ENCODE data around the gene GPHA2.

The GPHA2 gene

DNA sequence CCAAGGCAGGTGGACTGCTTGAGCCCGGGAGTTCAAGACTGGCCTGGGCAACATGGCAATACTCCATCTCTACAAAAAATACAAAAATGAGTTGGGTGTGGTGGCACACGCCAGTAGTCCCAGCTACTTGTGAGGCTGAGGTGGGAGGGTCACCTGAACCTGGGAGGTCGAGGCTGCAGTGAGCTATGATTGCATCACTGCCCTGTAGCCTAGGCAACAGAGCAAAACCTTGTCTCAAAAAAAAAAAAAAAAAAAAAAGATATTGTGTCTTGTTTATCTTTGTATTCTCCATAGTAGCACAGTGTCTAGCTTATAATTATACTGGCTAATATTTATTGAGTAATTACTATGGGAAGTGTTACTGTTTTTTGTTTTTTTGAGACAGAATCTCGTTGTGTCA lies 15.8 kb upstream of the GPHA2 start:
- H3K4me1 ChIP-seq (ENCODE audit: control insufficient read depth, insufficient read depth, low read length), result no peaks in the 10 kb centered on the region
- no peak overlapping the region for H3K4me3 ChIP-seq (ENCODE audit: low read length)
- H3K9ac ChIP-seq (ENCODE audit: low read length), result no peak overlapping the region
- H3K27me3 ChIP-seq (ENCODE audit: control insufficient read depth, insufficient read depth, low read length), result no peaks in the 10 kb centered on the region
- H3K9me3 ChIP-seq (ENCODE audit: control insufficient read depth, low read length), result no peaks in the 10 kb centered on the region
- H3K36me3 ChIP-seq (ENCODE audit: control insufficient read depth, insufficient read depth, low read length), result no peaks in the 10 kb centered on the region

DNA sequence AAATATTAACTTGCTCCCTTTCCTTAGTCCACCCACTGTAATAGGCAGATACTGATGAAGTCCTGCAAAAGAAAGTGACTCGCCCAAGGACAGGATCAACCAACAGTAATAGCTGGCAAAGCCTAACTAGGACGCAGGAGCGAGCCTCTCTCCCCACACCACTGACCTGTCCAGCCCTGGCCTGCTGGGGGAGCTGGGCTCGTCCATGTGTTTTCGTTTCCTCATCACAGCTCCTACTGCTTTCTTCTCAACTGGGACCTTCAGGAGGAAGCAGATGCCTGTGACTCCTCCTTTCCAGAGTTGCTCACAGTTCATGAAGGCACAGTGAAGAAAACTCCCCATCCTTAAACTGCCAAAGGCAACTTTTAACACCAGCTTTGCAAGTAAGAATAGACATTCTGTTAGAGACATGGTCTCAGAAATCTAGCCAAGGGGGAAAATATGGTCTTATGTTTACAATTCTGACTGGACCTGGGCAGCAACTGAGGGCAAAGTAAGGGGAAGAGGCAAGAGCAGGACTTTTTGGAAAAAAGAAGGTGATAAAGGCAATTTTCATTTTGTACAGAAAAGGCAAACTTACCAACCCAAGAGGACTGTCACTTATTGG lies 11.6 kb upstream of the GPHA2 start:
- Histone ChIP-seq H3K9me3 (ENCODE audit: control insufficient read depth, low read length) (no peaks in the 10 kb centered on the region), H3K36me3 (ENCODE audit: control insufficient read depth, insufficient read depth, low read length) (no peaks in the 10 kb centered on the region), H3K4me1 (ENCODE audit: control insufficient read depth, insufficient read depth, low read length) (no peaks in the 10 kb centered on the region), H3K9ac (ENCODE audit: low read length) (no peak overlapping the region), H3K4me3 (ENCODE audit: low read length) (no peak overlapping the region), H3K27me3 (ENCODE audit: control insufficient read depth, insufficient read depth, low read length) (no peaks in the 10 kb centered on the region)

DNA sequence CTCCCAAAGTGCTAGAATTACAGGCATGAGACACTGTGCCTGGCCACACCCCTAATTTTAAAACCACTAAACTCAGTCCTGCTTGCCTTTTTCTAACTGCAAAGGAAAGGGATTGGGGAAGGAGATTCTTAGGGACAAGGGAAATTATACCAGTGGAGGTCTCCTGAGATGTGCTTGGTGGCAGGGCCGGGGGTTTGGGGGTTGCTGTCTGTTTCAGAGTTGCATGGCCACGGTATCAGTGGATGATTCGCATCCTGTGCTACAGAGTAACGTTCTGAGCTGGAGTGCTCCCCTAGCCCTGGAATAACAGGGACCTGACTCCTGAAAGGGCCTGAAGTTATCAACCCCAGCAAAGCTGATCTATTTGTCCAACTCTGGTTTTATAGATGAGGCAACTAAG lies 846 bp upstream of the GPHA2 start:
- peaks cover 3% of the 10 kb centered on the region for H3K27me3 ChIP-seq (ENCODE audit: control insufficient read depth, insufficient read depth, low read length)
- no peaks in the 10 kb centered on the region for H3K4me1 ChIP-seq (ENCODE audit: control insufficient read depth, insufficient read depth, low read length)
- H3K36me3 ChIP-seq (ENCODE audit: control insufficient read depth, insufficient read depth, low read length), result peaks cover 7% of the 10 kb centered on the region
- no peaks in the 10 kb centered on the region for H3K9me3 ChIP-seq (ENCODE audit: control insufficient read depth, low read length)
- H3K9ac ChIP-seq (ENCODE audit: low read length), result no peak overlapping the region
- no peak overlapping the region for H3K4me3 ChIP-seq (ENCODE audit: low read length)

DNA sequence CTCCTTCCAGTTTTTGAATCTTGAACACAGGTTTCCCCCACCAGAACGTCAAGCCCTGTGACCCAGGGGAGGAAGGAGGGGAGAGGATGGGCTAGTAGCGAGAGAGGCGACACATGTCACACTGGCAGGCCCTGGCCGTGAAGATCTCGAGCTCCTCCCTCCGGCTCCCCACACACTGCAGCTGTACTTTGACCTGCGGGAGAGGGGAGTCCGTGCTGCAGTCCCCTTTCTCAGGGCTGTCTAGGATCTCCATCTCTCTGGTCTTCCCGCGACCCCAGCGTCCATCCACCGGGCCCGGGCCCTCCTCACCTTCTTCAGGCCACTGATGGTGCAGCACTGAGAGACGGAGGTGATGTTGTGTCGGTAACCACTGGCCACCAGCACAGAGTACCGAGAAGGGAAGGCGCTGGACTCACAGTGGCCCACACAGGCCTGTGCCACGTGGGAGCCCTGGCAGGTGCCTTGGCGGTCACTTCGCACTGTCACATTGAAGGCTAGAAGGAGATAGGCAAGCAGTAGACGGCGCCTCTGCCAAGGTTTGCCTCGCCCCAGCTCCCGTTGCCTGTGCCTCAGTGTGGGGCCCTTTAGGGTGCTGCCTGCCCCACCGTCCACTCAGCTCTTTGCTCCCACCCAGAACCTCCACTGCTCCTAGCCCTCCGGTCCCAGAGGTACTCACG lies 873 bp downstream of the GPHA2 start:
- no peak overlapping the region for H3K9ac ChIP-seq (ENCODE audit: low read length)
- no peaks in the 10 kb centered on the region for H3K4me1 ChIP-seq (ENCODE audit: control insufficient read depth, insufficient read depth, low read length)
- peaks cover 7% of the 10 kb centered on the region for H3K36me3 ChIP-seq (ENCODE audit: control insufficient read depth, insufficient read depth, low read length)
- H3K4me3 ChIP-seq (ENCODE audit: low read length), result no peak overlapping the region
- H3K9me3 ChIP-seq (ENCODE audit: control insufficient read depth, low read length), result no peaks in the 10 kb centered on the region
- H3K27me3 ChIP-seq (ENCODE audit: control insufficient read depth, insufficient read depth, low read length), result peaks cover 3% of the 10 kb centered on the region

DNA sequence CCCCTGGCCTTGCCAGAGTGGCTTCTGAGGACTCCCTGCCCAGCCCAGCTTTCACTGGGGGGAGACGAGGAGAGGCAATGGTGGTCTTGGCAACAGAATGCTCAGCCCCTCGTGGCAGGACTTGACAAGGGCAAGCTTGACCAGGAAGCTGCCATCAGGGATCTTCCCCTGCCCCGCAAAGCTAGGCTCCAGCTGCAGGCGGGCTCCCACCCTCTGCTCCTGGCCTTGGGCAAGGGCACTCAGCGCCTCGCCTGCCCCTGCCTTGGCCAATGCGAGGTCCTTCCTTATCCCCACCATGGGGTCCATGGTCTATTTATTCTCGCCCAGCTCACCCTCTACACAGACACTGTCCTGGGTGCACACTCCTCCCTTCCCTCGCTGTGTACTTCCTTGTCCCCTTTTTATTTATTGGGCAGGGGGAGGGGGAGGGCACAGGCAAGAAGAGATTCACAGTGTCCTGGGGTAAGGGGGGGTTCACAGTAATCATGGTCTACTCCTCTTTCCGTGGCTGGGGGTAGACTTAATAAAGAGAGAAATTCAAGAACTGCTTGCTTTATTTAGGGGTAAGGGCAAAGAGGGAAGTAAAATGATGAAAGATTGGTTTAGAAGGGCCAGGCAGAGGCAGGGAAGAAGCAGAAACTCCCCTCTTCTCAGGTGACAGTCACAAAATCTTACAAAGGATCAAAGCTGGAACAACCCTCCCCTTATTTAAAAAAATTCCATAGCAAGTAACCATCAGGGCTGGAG lies 1.6 kb downstream of the GPHA2 start:
- Histone ChIP-seq H3K36me3 (ENCODE audit: control insufficient read depth, insufficient read depth, low read length) (peaks cover 7% of the 10 kb centered on the region), H3K4me3 (ENCODE audit: low read length) (no peak overlapping the region), H3K9ac (ENCODE audit: low read length) (no peak overlapping the region), H3K27me3 (ENCODE audit: control insufficient read depth, insufficient read depth, low read length) (no peaks in the 10 kb centered on the region), H3K4me1 (ENCODE audit: control insufficient read depth, insufficient read depth, low read length) (no peaks in the 10 kb centered on the region), H3K9me3 (ENCODE audit: control insufficient read depth, low read length) (no peaks in the 10 kb centered on the region)

DNA sequence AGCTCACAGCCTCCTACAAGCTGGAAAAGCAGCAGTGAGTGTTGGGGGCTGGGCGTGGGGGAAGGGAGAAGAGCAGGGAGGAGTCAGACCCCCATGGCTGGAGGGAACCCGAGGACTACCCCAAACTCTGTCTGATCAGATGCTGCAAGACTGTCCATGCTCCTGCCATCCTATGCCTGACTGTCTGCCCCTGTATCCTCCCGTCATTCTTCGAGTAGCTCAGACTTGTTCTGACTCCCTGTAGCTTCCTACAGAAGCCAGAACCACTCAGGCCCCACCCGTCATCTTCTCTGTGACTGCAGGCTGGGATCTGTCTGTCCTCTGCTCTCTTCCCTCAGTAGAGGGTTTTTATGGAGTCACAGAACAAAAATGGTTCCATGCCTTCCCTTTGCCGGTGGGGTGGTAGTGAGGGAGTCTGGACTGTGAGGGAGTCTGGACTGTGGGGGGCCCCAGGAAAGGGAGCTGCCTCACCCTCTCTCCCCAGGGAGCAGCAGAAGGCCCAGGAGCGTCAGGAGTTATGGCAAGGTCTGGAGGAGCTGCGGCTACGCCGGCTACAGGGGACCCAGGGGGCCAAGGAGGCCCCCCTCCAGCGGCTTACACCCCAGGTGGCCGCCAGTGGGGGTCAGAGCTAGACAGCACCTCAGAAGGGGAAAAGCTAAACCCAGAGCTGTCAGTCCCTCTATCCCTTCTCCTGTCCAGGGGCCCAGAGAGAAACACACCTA lies 2.3 kb downstream of the GPHA2 start:
- H3K4me3 ChIP-seq (ENCODE audit: low read length), result no peak overlapping the region
- no peaks in the 10 kb centered on the region for H3K27me3 ChIP-seq (ENCODE audit: control insufficient read depth, insufficient read depth, low read length)
- no peaks in the 10 kb centered on the region for H3K4me1 ChIP-seq (ENCODE audit: control insufficient read depth, insufficient read depth, low read length)
- no peak overlapping the region for H3K9ac ChIP-seq (ENCODE audit: low read length)
- H3K9me3 ChIP-seq (ENCODE audit: control insufficient read depth, low read length), result no peaks in the 10 kb centered on the region
- peaks cover 7% of the 10 kb centered on the region for H3K36me3 ChIP-seq (ENCODE audit: control insufficient read depth, insufficient read depth, low read length)

DNA sequence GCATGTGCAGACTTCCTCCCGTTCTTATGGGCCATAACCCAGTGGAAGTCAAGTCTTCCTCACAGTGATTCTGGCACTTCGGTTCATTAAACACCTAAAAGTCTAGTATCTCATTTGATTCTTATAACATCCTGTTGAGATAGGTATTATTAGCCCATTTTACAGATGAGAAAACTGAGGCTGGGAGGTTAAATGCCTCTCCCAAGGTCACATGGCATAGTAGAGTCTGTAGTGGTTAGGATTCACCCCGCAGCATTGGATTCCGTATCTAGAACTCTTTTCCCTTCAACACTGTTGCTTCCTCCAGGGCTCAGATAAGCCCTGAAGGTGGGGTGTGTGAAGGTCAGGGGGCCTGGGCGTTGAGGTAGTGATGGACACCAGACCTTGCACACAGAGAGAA lies 3.4 kb downstream of the GPHA2 start:
- peaks cover 7% of the 10 kb centered on the region for H3K36me3 ChIP-seq (ENCODE audit: control insufficient read depth, insufficient read depth, low read length)
- H3K9me3 ChIP-seq (ENCODE audit: control insufficient read depth, low read length), result no peaks in the 10 kb centered on the region
- H3K4me1 ChIP-seq (ENCODE audit: control insufficient read depth, insufficient read depth, low read length), result no peaks in the 10 kb centered on the region
- H3K27me3 ChIP-seq (ENCODE audit: control insufficient read depth, insufficient read depth, low read length), result no peaks in the 10 kb centered on the region
- no peak overlapping the region for H3K9ac ChIP-seq (ENCODE audit: low read length)
- no peak overlapping the region for H3K4me3 ChIP-seq (ENCODE audit: low read length)

DNA sequence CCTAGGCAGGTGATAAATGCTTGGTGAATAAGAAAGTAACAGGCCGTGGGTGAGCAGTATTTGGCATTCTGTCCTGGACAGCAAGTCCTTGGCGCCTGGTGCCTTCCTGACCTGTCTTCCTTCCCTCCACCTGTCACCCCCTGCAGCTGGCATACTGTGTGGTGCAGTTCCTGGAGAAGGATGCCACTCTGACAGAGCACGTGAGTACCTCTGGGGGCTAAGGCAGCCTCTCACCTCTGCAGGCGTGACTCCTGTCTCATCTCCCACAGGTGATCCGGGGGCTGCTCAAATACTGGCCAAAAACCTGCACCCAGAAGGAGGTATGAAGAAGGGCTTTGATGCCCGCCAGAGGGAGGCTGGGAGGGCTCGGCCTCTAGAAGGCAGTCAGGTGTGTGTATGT lies 4.4 kb downstream of the GPHA2 start:
- Histone ChIP-seq H3K9me3 (ENCODE audit: control insufficient read depth, low read length) (no peaks in the 10 kb centered on the region), H3K4me3 (ENCODE audit: low read length) (no peak overlapping the region), H3K27me3 (ENCODE audit: control insufficient read depth, insufficient read depth, low read length) (no peaks in the 10 kb centered on the region), H3K36me3 (ENCODE audit: control insufficient read depth, insufficient read depth, low read length) (peaks cover 12% of the 10 kb centered on the region), H3K4me1 (ENCODE audit: control insufficient read depth, insufficient read depth, low read length) (no peaks in the 10 kb centered on the region), H3K9ac (ENCODE audit: low read length) (no peak overlapping the region)

DNA sequence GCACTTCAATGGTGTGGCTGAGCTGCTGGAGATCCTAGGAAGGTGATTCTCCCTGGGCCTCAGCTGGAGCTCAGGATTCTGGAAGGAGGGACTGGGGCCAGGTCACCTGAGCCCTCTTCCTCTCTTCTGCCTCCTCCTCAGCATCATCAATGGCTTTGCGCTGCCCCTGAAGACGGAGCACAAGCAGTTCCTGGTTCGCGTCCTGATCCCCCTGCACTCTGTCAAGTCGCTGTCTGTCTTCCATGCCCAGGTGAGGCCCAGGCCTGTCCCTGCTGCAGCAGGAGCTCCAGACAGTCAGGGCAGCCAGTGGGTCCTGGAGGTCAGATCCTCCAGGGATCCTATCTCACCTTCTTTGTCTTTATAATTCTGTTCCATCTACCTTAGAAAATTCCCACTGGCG lies 5.4 kb downstream of the GPHA2 start:
- no peaks in the 10 kb centered on the region for H3K27me3 ChIP-seq (ENCODE audit: control insufficient read depth, insufficient read depth, low read length)
- H3K9me3 ChIP-seq (ENCODE audit: control insufficient read depth, low read length), result no peaks in the 10 kb centered on the region
- peaks cover 12% of the 10 kb centered on the region for H3K36me3 ChIP-seq (ENCODE audit: control insufficient read depth, insufficient read depth, low read length)
- H3K4me1 ChIP-seq (ENCODE audit: control insufficient read depth, insufficient read depth, low read length), result peaks cover 9% of the 10 kb centered on the region
- no peak overlapping the region for H3K9ac ChIP-seq (ENCODE audit: low read length)
- H3K4me3 ChIP-seq (ENCODE audit: low read length), result no peak overlapping the region

DNA sequence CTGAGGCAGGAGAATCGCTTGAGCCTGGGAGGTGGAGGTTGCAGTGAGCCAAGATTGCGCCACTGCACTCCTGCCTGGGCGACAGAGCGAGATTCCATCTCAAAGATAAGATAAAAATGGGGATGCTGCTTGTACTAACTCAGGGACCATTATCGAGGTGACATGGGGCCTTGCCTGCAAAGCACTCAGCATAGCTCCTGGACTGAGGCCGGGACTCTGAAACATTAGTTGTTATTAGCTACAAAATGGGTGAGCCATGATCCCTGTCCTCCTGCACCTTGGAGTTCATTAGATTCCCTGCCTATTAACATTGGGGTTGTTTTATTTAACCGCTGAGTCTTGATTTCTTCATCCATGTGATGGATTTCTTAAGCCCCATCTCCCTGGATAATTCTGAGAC lies 6.1 kb downstream of the GPHA2 start:
- Histone ChIP-seq H3K36me3 (ENCODE audit: control insufficient read depth, insufficient read depth, low read length) (peaks cover 11% of the 10 kb centered on the region), H3K9me3 (ENCODE audit: control insufficient read depth, low read length) (no peaks in the 10 kb centered on the region), H3K4me3 (ENCODE audit: low read length) (no peak overlapping the region), H3K4me1 (ENCODE audit: control insufficient read depth, insufficient read depth, low read length) (peaks cover 13% of the 10 kb centered on the region), H3K27me3 (ENCODE audit: control insufficient read depth, insufficient read depth, low read length) (no peaks in the 10 kb centered on the region), H3K9ac (ENCODE audit: low read length) (no peak overlapping the region)

DNA sequence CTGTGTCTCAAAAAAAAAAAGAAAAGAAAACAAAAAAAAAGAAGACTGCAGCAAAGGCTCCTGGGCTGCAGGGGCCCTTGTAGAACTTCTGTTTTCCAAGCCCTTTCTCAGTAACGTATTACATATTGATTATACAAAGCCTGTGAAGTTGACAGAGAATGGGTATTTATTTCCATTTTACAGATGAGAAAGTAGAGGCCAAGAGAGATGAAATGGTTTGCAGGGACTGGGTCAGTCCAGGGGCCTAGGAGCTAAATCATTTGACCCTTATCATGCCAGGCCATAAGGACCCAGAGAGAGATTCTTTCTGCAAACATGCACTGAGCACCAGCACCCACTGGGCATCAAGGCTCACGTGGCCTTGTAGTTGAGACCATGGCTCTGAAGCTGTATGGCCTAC lies 6.7 kb downstream of the GPHA2 start:
- Histone ChIP-seq H3K4me1 (ENCODE audit: control insufficient read depth, insufficient read depth, low read length) (peaks cover 16% of the 10 kb centered on the region), H3K4me3 (ENCODE audit: low read length) (no peak overlapping the region), H3K36me3 (ENCODE audit: control insufficient read depth, insufficient read depth, low read length) (peaks cover 5% of the 10 kb centered on the region), H3K27me3 (ENCODE audit: control insufficient read depth, insufficient read depth, low read length) (no peaks in the 10 kb centered on the region), H3K9me3 (ENCODE audit: control insufficient read depth, low read length) (no peaks in the 10 kb centered on the region), H3K9ac (ENCODE audit: low read length) (no peak overlapping the region)

DNA sequence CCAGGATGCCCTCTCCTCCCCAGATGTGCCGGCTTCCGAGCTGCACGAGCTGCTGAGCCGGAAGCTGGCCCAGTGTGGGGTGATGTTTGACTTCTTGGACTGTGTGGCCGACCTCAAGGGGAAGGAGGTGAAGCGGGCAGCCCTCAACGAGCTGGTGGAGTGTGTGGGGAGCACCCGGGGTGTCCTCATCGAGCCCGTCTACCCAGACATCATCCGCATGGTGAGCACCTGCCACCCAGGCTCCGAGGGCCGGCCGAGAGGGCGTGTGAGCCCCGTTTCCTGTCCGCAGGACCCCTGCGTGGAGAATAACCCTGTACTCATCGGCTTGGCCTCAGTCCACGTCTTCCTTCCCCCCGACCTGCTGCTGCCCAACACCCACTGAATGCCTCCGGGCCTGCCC lies 9.0 kb downstream of the GPHA2 start:
- Histone ChIP-seq H3K27me3 (ENCODE audit: control insufficient read depth, insufficient read depth, low read length) (no peaks in the 10 kb centered on the region), H3K36me3 (ENCODE audit: control insufficient read depth, insufficient read depth, low read length) (peaks cover 5% of the 10 kb centered on the region), H3K4me3 (ENCODE audit: low read length) (no peak overlapping the region), H3K9ac (ENCODE audit: low read length) (no peak overlapping the region), H3K4me1 (ENCODE audit: control insufficient read depth, insufficient read depth, low read length) (peaks cover 23% of the 10 kb centered on the region), H3K9me3 (ENCODE audit: control insufficient read depth, low read length) (no peaks in the 10 kb centered on the region)

Measured in mucosa of stomach (tissue), 1 donor.